ENCODE data around the gene VARS2.

GRCh38 chr6:30887901-30888815 is 25.9 kb upstream of the VARS2 start:
- TF ChIP-seq ZBTB7A (IDR thresholded peaks at IDR 0.05; ENCODE audit: low read depth) (no peak), REST (IDR thresholded peaks at IDR 0.05; ENCODE audit: low read depth) (no peak), TEAD4 (IDR thresholded peaks at IDR 0.05) (no peak), CREB1 (IDR thresholded peaks at IDR 0.05; ENCODE audit: low read depth) (no peak), CEBPB (IDR thresholded peaks at IDR 0.05) (no peak), TAF1 (IDR thresholded peaks at IDR 0.05; ENCODE audit: low read depth) (no peak), MAX (IDR thresholded peaks at IDR 0.05) (no peak), YY1 (IDR thresholded peaks at IDR 0.05; ENCODE audit: low read depth) (no peak), RAD21 (IDR thresholded peaks at IDR 0.05; ENCODE audit: low read depth) (no peak), NFIC (IDR thresholded peaks at IDR 0.05) (no peak)

Data from Ishikawa (cell line).